GM12875 (cell line): ENCODE results near the gene PCDHGB1.
A peak's percentile ranks its signal among the peaks of the same experiment; 100 is the strongest.
"Not testable (repeated sequence)": the region's sequence is repeated elsewhere in the genome, so short reads cannot be mapped to it uniquely, and the experiment has no call there.

Experiments used
- H3K4me3 ChIP-seq: one replicate; pipeline ENCODE4 v1.5.1; 2011; ENCODE audit warnings: low read depth, low read length, control low read depth
- TF ChIP-seq, protein P1 (sequence below): IDR thresholded peaks from 2 replicates; pipeline ENCODE4 v1.5.1; 2011; ENCODE audit warnings: low read depth, mild to moderate bottlenecking, control low read depth, inconsistent platforms, low read length, moderate library complexity, borderline replicate concordance; ENCODE audit not compliant: insufficient read depth

The PCDHGB1 gene

DNA sequence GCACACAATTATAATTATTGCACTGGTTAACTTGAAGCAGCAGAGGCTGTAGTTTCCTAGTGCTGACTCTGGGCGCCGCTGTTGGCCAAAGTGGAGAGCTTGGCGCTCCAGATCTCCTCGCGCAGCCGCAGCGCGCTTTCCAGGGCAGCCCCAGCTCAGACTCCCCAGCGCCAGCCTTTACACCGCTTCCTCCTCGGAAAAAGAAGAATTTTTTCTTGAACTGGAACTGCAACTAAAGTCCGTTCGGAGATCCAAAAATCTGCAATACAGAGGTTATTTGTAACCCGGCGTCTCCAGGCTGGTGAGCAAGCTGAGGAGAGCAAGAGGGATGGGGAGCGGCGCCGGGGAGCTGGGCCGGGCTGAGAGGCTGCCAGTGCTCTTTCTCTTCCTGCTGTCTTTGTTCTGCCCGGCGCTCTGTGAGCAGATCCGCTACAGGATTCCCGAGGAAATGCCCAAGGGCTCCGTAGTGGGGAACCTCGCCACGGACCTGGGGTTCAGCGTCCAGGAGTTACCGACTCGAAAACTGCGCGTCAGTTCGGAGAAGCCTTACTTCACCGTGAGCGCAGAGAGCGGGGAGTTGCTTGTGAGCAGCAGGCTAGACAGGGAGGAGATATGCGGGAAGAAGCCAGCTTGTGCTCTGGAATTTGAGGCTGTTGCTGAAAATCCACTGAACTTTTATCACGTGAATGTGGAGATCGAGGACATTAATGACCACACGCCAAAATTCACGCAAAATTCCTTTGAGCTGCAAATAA is 37.8 kb downstream of the PCDHGB1 start, which contains the start of gene PCDHGB4:
PCDHGB4 (plus strand) TSS at position 142 of the 755 bp plus-strand sequence; CDS start at position 329, 187 bp downstream.
- not testable (repeated sequence) for H3K4me3 ChIP-seq

DNA sequence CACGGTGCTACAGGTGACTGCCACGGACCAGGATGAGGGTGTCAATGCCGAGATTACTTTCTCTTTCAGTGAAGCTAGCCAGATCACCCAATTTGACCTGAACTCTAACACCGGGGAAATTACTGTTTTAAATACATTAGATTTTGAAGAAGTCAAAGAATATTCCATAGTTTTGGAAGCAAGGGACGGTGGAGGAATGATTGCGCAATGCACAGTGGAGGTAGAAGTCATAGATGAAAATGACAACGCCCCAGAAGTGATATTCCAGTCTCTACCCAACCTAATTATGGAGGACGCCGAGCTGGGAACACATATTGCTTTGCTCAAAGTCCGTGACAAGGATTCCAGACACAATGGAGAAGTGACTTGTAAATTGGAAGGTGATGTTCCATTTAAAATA is 38.8 kb downstream of the PCDHGB1 start:
- TF ChIP-seq, protein P1, sequence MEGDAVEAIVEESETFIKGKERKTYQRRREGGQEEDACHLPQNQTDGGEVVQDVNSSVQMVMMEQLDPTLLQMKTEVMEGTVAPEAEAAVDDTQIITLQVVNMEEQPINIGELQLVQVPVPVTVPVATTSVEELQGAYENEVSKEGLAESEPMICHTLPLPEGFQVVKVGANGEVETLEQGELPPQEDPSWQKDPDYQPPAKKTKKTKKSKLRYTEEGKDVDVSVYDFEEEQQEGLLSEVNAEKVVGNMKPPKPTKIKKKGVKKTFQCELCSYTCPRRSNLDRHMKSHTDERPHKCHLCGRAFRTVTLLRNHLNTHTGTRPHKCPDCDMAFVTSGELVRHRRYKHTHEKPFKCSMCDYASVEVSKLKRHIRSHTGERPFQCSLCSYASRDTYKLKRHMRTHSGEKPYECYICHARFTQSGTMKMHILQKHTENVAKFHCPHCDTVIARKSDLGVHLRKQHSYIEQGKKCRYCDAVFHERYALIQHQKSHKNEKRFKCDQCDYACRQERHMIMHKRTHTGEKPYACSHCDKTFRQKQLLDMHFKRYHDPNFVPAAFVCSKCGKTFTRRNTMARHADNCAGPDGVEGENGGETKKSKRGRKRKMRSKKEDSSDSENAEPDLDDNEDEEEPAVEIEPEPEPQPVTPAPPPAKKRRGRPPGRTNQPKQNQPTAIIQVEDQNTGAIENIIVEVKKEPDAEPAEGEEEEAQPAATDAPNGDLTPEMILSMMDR, result no peak
- no peak overlapping the region for H3K4me3 ChIP-seq

More for the DNA sequence above, 37.8 kb downstream of the PCDHGB1 start, which contains the start of gene PCDHGB4:
- TF ChIP-seq, protein P1, result peak; percentile 31; the same call in 1 of the 2 replicates

DNA sequence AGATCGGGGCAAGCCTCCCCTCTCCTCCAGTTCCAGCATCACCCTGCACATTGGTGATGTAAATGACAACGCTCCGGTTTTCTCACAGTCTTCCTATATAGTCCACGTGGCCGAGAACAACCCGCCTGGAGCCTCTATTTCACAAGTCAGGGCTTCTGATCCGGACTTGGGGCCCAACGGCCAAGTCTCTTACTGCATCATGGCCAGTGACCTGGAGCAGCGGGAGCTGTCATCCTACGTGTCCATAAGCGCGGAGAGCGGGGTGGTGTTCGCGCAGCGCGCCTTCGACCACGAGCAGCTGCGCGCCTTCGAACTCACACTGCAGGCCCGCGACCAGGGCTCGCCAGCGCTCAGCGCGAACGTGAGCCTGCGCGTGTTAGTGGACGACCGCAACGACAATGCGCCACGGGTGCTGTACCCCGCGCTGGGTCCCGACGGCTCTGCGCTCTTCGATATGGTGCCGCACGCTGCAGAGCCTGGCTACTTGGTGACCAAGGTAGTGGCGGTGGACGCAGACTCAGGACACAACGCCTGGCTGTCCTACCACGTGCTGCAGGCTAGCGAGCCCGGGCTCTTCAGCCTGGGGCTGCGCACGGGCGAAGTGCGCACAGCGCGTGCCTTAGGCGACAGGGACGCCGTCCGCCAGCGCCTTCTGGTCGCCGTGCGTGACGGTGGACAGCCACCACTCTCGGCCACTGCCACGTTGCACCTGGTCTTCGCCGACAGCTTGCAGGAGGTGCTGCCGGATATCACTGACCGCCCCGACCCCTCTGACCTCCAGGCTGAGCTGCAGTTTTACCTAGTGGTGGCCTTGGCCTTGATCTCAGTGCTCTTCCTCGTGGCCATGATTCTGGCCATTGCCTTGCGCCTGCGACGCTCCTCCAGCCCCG is 39.5 kb downstream of the PCDHGB1 start:
- TF ChIP-seq, protein P1, result no peak

DNA sequence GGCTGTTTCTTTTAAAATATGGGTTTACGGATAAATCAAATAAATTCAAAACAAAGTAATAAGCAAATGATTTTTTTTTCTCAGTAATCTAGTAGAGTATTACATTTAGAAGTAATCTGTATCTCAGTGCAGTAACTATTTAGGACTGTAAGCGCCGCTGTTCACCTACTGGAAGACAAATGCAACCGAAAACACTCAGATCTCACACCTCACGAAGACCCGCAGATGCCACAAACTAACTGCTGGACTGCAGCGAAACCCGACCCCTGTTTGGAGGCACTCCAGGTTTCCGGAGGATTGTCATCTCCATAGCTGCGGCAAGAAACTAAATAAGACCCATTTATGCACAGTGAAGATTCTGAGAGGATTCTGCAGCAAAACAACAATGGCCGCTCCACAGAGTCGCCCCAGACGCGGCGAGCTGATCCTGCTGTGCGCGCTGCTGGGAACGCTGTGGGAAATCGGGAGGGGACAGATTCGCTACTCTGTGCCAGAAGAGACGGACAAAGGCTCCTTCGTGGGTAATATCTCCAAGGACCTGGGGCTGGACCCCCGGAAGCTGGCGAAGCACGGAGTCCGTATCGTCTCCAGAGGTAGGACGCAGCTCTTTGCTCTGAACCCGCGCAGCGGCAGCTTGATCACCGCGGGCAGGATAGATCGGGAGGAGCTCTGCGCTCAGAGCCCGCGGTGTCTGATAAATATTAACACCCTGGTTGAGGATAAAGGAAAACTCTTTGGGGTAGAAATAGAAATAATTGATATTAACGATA is 42.7 kb downstream of the PCDHGB1 start, which contains the start of gene PCDHGA8:
PCDHGA8 (plus strand) TSS at position 205 of the 770 bp plus-strand sequence; CDS start at position 386, 181 bp downstream.
- H3K4me3 ChIP-seq, result no peak within 1 kb of the TSS

More for the DNA sequence above, 39.5 kb downstream of the PCDHGB1 start:
- no peak overlapping the region for H3K4me3 ChIP-seq

DNA sequence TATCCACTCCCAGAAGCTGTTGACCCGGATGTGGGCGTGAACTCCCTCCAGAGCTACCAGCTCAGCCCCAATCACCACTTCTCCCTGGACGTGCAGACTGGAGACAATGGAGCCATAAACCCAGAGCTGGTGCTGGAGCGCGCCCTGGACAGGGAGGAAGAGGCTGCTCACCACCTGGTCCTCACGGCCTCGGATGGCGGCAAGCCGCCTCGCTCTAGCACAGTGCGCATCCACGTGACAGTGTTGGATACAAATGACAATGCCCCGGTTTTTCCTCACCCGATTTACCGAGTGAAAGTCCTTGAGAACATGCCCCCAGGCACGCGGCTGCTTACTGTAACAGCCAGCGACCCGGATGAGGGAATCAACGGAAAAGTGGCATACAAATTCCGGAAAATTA is 43.4 kb downstream of the PCDHGB1 start:
- TF ChIP-seq, protein P1, result no peak
- H3K4me3 ChIP-seq, result no peak overlapping the region

More for the DNA sequence above, 42.7 kb downstream of the PCDHGB1 start, which contains the start of gene PCDHGA8:
- TF ChIP-seq, protein P1, result peak; percentile 8; the same call in 1 of the 2 replicates

DNA sequence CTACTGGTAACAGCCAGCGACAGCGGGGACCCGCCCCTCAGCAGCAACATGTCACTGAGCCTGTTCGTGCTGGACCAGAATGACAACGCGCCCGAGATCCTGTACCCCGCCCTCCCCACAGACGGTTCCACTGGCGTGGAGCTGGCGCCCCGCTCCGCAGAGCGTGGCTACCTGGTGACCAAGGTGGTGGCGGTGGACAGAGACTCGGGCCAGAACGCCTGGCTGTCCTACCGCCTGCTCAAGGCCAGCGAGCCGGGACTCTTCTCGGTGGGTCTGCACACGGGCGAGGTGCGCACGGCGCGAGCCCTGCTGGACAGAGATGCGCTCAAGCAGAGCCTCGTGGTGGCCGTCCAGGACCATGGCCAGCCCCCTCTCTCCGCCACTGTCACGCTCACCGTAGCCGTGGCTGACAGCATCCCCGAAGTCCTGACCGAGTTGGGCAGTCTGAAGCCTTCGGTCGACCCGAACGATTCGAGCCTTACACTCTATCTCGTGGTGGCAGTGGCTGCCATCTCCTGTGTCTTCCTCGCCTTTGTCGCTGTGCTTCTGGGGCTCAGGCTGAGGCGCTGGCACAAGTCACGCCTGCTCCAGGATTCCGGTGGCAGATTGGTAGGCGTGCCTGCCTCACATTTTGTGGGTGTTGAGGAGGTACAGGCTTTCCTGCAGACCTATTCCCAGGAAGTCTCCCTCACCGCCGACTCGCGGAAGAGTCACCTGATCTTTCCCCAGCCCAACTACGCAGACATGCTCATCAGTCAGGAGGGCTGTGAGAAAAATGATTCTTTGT is 44.7 kb downstream of the PCDHGB1 start:
- not testable (repeated sequence) for H3K4me3 ChIP-seq
